ENCODE results near the gene KCNK1.

DNA sequence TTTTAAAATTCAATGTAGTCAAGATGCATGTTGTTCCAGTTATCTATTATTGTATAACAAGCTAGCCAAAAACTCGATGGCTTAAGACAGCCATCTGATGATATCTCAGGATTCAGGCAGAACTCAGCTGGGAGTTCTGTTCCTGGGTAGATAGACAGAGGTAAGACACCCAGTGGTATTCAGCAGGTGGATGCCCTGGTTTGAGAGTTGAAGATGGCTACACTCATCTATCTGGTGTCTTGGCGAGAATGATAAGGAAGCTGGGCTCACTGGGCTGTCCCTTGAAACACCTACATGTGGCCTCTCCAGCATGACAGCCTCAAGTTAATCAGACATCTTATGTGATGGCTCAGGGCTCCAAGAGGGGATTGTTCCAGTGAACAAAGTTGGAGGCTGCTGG is 3.3 kb upstream of the KCNK1 start:
- TF ChIP-seq POLR2A (IDR thresholded peaks at IDR 0.05; ENCODE audit: low read length) (no peak), GATA1 (IDR thresholded peaks at IDR 0.05; ENCODE audit: low read depth, low read length) (no peak)
